ENCODE data around the gene WDR93. TPM values are rescaled to one million over a fixed set of nuclear protein-coding genes. Genes with fewer than 3 reads are reported as not detected.

Gene WDR93
- total RNA-seq, 1 donor from 2014 or later, result not detected

GRCh38 chr15:89673165-89673512 lies 17.5 kb upstream of the WDR93 start:
- intact Hi-C loops (cut with DNase I), result no loop called here
- peak; percentile 30 for TF ChIP-seq CTCF (IDR thresholded peaks at IDR 0.05)
- Histone ChIP-seq H3K9me3 (no peaks in the 10 kb centered on the region), H3K36me3 (no peaks in the 10 kb centered on the region), H3K4me3 (no peak overlapping the region), H3K27ac (no peak overlapping the region), H3K27me3 (no peaks in the 10 kb centered on the region), H3K4me1 (no peaks in the 10 kb centered on the region)
- ATAC-seq, result peak; percentile 39
- no peak for DNase-seq

- intact Hi-C loops (cut with DNase I), result no loop called here
- H3K36me3 ChIP-seq, result no peaks in the 10 kb centered on the region
- DNase-seq (no peak), ATAC-seq (no peak)
- H3K9me3 ChIP-seq, result no peaks in the 10 kb centered on the region
- H3K27me3 ChIP-seq, result no peaks in the 10 kb centered on the region
- H3K4me1 ChIP-seq, result no peaks in the 10 kb centered on the region
- H3K4me3 ChIP-seq, result no peak overlapping the region
- no peak overlapping the region for H3K27ac ChIP-seq
- TF ChIP-seq CTCF (IDR thresholded peaks at IDR 0.05), result no peak
These were observed 16.1 kb upstream of the WDR93 start for GRCh38 chr15:89674526-89674925.

DNA sequence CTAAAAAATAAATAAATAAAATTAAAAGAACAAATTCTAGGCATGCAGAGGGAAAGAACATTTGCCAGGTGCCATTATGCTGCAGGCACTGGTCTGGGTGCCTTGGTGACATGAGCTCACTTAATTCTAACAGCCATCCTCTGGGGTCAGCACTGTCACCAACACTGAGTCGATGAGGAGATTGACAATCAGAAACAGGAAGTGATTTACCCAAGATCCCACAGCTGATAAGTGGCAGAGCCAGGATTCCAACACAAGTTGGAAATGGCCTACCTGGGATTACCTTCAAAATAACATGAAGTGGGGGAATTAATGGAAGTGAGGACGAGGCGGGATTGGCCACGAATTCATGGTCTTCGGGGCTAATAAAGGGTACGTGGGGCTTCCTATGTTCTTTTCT lies 15.0 kb upstream of the WDR93 start:
- intact Hi-C loops (cut with DNase I), result no loop called here
- Histone ChIP-seq H3K4me3 (no peak overlapping the region), H3K27ac (no peak overlapping the region), H3K4me1 (peaks cover 10% of the 10 kb centered on the region), H3K27me3 (no peaks in the 10 kb centered on the region), H3K9me3 (no peaks in the 10 kb centered on the region), H3K36me3 (no peaks in the 10 kb centered on the region)
- DNase-seq (no peak), ATAC-seq (no peak)
- TF ChIP-seq CTCF (IDR thresholded peaks at IDR 0.05), result no peak

DNA sequence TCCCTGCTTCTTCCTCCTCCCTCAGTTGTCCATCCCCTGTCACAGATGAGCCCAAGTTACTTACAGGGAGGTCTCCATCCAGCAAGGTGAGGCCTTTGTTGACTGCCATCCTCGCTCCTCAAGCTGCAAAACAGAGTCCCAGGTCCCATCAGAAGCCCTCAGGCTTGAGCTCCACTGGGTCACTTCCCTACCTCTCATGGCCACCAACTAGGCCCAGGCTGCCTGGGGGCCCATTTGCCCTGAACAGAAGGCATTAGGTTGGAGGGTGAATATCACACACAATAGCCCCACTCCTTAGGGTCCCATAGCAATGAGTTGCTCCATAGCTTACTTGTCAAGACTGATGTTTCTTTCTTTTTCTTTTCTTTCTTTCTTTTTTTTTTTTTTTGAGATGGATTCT lies 13.2 kb upstream of the WDR93 start:
- TF ChIP-seq CTCF (IDR thresholded peaks at IDR 0.05), result no peak
- Histone ChIP-seq H3K9me3 (no peaks in the 10 kb centered on the region), H3K4me1 (peaks cover 16% of the 10 kb centered on the region), H3K36me3 (no peaks in the 10 kb centered on the region), H3K27ac (no peak overlapping the region), H3K4me3 (no peak overlapping the region), H3K27me3 (no peaks in the 10 kb centered on the region)
- ATAC-seq (no peak), DNase-seq (no peak)
- intact Hi-C loops (cut with DNase I), result no loop called here

DNA sequence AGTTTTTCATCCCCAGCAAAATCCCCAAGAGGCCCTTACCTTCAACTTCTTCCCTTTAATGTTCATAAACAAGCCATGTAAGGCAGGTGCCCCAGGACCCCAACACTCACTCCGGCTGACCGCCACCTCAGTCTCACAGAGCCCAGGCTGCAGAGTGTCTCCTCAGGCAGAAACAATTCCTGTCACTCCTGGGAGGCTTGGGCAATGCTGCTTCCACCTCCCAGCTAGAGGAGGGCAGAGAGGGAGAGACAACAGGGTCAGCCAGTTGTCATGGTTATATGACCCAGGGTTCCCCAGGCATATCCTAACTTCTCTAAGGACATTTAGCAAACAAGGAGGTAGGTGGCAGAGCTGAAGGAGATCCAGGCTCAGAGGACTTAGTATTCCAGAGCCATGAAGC lies 11.4 kb upstream of the WDR93 start, which contains the start of gene PLIN1:
Gene PLIN1, minus strand, starts transcription at position 156 of the 400 bp plus-strand sequence. CDS start 1,878 bp downstream, outside the sequence.
- no peaks in the 10 kb centered on the region for H3K9me3 ChIP-seq

More for the DNA sequence above, 11.4 kb upstream of the WDR93 start, which contains the start of gene PLIN1:
- intact Hi-C loops (cut with DNase I), result no loop called here
- Histone ChIP-seq H3K4me3 (no peak within 1 kb of the TSS), H3K27ac (peak within 1 kb of the TSS; percentile 51), H3K36me3 (peaks cover 3% of the 10 kb centered on the region), H3K27me3 (no peaks in the 10 kb centered on the region), H3K4me1 (peaks cover 16% of the 10 kb centered on the region)
- TF ChIP-seq CTCF (IDR thresholded peaks at IDR 0.05), result no peak
- ATAC-seq (no peak), DNase-seq (no peak)
